Breast epithelium (tissue), 3 donors: ENCODE results near the gene FAM131A.

Source experiments
- CTCF ChIP-seq, 3 donors: fragments of 450-650 bp; IDR thresholded peaks; one replicate each; pipeline ENCODE4 v1.5.1; 2016 to 2017; ENCODE audit warnings: antibody characterized with exemption in 3 of 3, mild to moderate bottlenecking in 3 of 3, moderate library complexity in 3 of 3
- POLR2AphosphoS5 ChIP-seq, 3 donors: sonication (generic); formaldehyde crosslinking; IDR thresholded peaks; one replicate each; pipeline ENCODE4 v1.6.1; 2017; ENCODE audit warnings: antibody characterized with exemption in 3 of 3

- TF ChIP-seq CTCF (IDR thresholded peaks at IDR 0.05): no peak
- TF ChIP-seq POLR2AphosphoS5 (IDR thresholded peaks at IDR 0.05): no peak
These were observed 38.5 kb downstream of the FAM131A start for GRCh38 chr3:184375747-184376461.
